ENCODE measurements around the gene KATNIP. TPM values are rescaled to one million over a fixed set of nuclear protein-coding genes. Genes with fewer than 3 reads are reported as not detected.

KATNIP gene
- total RNA-seq: 12.4 and 17.6 TPM in 2 replicates

- peak; percentile 100 for DNase-seq (ENCODE audit: low spot score)
- peaks cover 41% of the 10 kb centered on the region for H3K4me1 Mint-ChIP-seq (ENCODE audit: low read depth)
- intact Hi-C loops (cut with micrococcal nuclease): loop anchor here (2.0 kb wide), 1 partner anchor 29 kb away; no protein-coding TSS in a partner anchor
- H3K27ac Mint-ChIP-seq: peak within 1 kb of the TSS; percentile 90
- peak within 1 kb of the TSS; percentile 99 for H3K4me3 Mint-ChIP-seq
- peaks cover 15% of the 10 kb centered on the region for H3K36me3 Mint-ChIP-seq (ENCODE audit: low read depth)
- H3K27me3 Mint-ChIP-seq (ENCODE audit: insufficient read depth): no peaks in the 10 kb centered on the region
- no peaks in the 10 kb centered on the region for H3K9me3 Mint-ChIP-seq
These were observed at the start of gene KATNIP, which contains the start of gene GTF3C1 for GRCh38 chr16:27549746-27550581. Gene KATNIP (plus strand): TSS chr16:27550144. CDS start chr16:27550171, 27 bp downstream. Gene GTF3C1 (minus strand): TSS chr16:27549913. CDS start chr16:27549890, 23 bp downstream.

GRCh38 chr16:27500801-27501200, 49.1 kb upstream of the KATNIP start:
- Mint-ChIP-seq H3K4me1 (ENCODE audit: low read depth) (no peaks in the 10 kb centered on the region), H3K27me3 (ENCODE audit: insufficient read depth) (no peaks in the 10 kb centered on the region), H3K27ac (no peak overlapping the region), H3K36me3 (ENCODE audit: low read depth) (peaks cover 44% of the 10 kb centered on the region), H3K9me3 (no peaks in the 10 kb centered on the region), H3K4me3 (no peak overlapping the region)
- no peak for DNase-seq (ENCODE audit: low spot score)
- intact Hi-C loops (cut with micrococcal nuclease): no loop called here

DNA sequence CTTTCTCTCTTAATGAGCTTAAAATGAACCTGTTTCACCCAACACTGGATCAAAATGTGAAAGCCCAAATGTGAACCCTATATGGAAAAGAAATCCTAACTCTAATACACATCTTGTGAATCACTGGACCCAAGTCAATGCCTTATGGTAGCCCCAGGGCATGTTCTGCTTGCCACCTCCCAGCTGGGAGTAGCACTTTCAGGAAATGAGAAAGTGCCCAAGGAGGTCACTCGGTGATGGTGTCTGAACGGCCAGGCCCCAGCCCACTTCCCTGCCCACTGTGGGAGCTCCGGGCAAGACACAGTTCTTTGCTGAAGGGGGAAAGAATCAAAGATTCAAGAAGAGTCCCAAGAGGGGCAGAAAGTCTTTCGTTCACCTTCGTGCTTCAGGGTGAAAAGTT, 46.3 kb upstream of the KATNIP start:
- peaks cover 42% of the 10 kb centered on the region for H3K36me3 Mint-ChIP-seq (ENCODE audit: low read depth)
- H3K4me3 Mint-ChIP-seq: no peak overlapping the region
- H3K27ac Mint-ChIP-seq: no peak overlapping the region
- no peak for DNase-seq (ENCODE audit: low spot score)
- intact Hi-C loops (cut with micrococcal nuclease): no loop called here
- no peaks in the 10 kb centered on the region for H3K27me3 Mint-ChIP-seq (ENCODE audit: insufficient read depth)
- H3K9me3 Mint-ChIP-seq: no peaks in the 10 kb centered on the region
- H3K4me1 Mint-ChIP-seq (ENCODE audit: low read depth): no peaks in the 10 kb centered on the region

GRCh38 chr16:27505297-27506236, 44.4 kb upstream of the KATNIP start:
- intact Hi-C loops (cut with micrococcal nuclease): no loop called here
- H3K4me1 Mint-ChIP-seq (ENCODE audit: low read depth): no peaks in the 10 kb centered on the region
- H3K27me3 Mint-ChIP-seq (ENCODE audit: insufficient read depth): no peaks in the 10 kb centered on the region
- H3K27ac Mint-ChIP-seq: no peak overlapping the region
- H3K9me3 Mint-ChIP-seq: no peaks in the 10 kb centered on the region
- no peak overlapping the region for H3K4me3 Mint-ChIP-seq
- DNase-seq (ENCODE audit: low spot score): no peak
- H3K36me3 Mint-ChIP-seq (ENCODE audit: low read depth): peaks cover 37% of the 10 kb centered on the region

DNA sequence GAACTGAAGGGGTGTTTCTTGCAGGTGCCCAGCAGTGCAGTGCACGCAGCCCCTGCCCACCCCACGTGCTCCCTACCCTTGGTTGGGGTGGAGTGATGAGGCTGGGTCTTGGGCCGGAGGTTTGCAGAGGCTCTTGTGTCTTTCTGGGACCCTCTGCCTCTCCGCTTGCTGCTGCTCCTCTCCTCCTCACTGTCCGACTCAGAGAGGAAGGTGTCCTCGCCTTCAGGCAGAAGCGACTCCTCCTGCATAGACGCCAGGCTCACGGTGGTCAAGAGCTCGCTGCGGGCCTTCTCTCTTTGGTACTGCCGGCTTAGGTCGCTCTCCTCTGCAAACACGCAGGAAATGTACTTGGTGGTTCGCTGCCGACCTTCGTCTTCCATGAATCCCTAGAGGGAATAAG, 43.2 kb upstream of the KATNIP start:
- no peaks in the 10 kb centered on the region for H3K4me1 Mint-ChIP-seq (ENCODE audit: low read depth)
- no peaks in the 10 kb centered on the region for H3K27me3 Mint-ChIP-seq (ENCODE audit: insufficient read depth)
- H3K9me3 Mint-ChIP-seq: no peaks in the 10 kb centered on the region
- H3K4me3 Mint-ChIP-seq: no peak overlapping the region
- intact Hi-C loops (cut with micrococcal nuclease): no loop called here
- no peak for DNase-seq (ENCODE audit: low spot score)
- H3K36me3 Mint-ChIP-seq (ENCODE audit: low read depth): peaks cover 38% of the 10 kb centered on the region
- H3K27ac Mint-ChIP-seq: no peak overlapping the region

GRCh38 chr16:27508476-27508875, 41.5 kb upstream of the KATNIP start:
- Mint-ChIP-seq H3K4me1 (ENCODE audit: low read depth) (no peaks in the 10 kb centered on the region), H3K9me3 (no peaks in the 10 kb centered on the region), H3K27me3 (ENCODE audit: insufficient read depth) (no peaks in the 10 kb centered on the region), H3K27ac (no peak overlapping the region), H3K4me3 (no peak overlapping the region), H3K36me3 (ENCODE audit: low read depth) (peaks cover 36% of the 10 kb centered on the region)
- intact Hi-C loops (cut with micrococcal nuclease): no loop called here
- no peak for DNase-seq (ENCODE audit: low spot score)

DNA sequence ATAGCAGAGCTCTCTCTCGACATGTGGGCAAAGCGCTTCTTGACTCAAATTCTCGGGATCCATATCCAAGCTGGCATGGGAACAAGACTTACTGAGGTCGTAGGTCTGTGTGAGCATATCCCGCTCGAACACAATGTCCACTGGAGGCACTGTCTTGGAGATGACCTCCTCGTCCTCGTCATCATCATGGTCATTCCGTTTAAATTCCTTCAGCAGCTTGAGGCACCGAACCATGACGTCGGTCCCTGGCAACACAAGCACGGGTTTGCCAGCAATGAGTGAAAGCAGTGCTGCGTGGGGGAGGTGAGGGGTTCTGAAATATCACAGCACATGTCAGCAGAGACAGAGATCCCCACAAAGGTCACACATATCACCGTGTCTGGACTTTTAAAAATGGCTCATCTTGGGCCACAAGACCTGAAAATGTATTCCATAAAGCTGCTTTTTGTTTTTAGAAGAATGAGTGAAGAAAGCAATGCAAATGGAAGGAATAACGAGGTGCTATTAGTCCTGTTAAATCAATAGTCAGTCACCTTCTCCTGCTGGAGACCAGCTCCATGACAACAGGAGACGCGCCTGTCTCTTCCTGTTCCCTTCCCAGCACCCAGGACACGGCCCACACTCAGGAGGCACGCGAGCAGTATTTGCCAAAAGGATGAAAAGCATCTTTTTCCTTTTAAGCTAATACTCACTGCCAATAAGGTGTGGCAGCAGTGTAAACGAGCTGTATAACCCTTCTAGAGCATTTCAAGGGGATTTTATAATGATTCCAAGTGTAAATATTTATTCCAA, 38.1 kb upstream of the KATNIP start:
- H3K36me3 Mint-ChIP-seq (ENCODE audit: low read depth): peaks cover 31% of the 10 kb centered on the region
- H3K27ac Mint-ChIP-seq: no peak overlapping the region
- H3K9me3 Mint-ChIP-seq: no peaks in the 10 kb centered on the region
- intact Hi-C loops (cut with micrococcal nuclease): no loop called here
- H3K27me3 Mint-ChIP-seq (ENCODE audit: insufficient read depth): no peaks in the 10 kb centered on the region
- H3K4me1 Mint-ChIP-seq (ENCODE audit: low read depth): no peaks in the 10 kb centered on the region
- no peak overlapping the region for H3K4me3 Mint-ChIP-seq
- no peak for DNase-seq (ENCODE audit: low spot score)

GRCh38 chr16:27514806-27515205, 35.1 kb upstream of the KATNIP start:
- H3K27ac Mint-ChIP-seq: peak overlapping the region; percentile 43
- intact Hi-C loops (cut with micrococcal nuclease): no loop called here
- no peaks in the 10 kb centered on the region for H3K9me3 Mint-ChIP-seq
- no peak for DNase-seq (ENCODE audit: low spot score)
- H3K36me3 Mint-ChIP-seq (ENCODE audit: low read depth): peaks cover 27% of the 10 kb centered on the region
- H3K4me1 Mint-ChIP-seq (ENCODE audit: low read depth): no peaks in the 10 kb centered on the region
- H3K4me3 Mint-ChIP-seq: no peak overlapping the region
- H3K27me3 Mint-ChIP-seq (ENCODE audit: insufficient read depth): no peaks in the 10 kb centered on the region

- Mint-ChIP-seq H3K27ac (no peak overlapping the region), H3K4me3 (no peak overlapping the region), H3K4me1 (ENCODE audit: low read depth) (no peaks in the 10 kb centered on the region), H3K36me3 (ENCODE audit: low read depth) (peaks cover 25% of the 10 kb centered on the region), H3K27me3 (ENCODE audit: insufficient read depth) (no peaks in the 10 kb centered on the region), H3K9me3 (no peaks in the 10 kb centered on the region)
- DNase-seq (ENCODE audit: low spot score): no peak
- intact Hi-C loops (cut with micrococcal nuclease): no loop called here
These were observed 34.0 kb upstream of the KATNIP start for GRCh38 chr16:27515874-27516353.

GRCh38 chr16:27516365-27516764, 33.6 kb upstream of the KATNIP start:
- intact Hi-C loops (cut with micrococcal nuclease): no loop called here
- Mint-ChIP-seq H3K27ac (no peak overlapping the region), H3K4me1 (ENCODE audit: low read depth) (no peaks in the 10 kb centered on the region), H3K36me3 (ENCODE audit: low read depth) (peaks cover 24% of the 10 kb centered on the region), H3K9me3 (no peaks in the 10 kb centered on the region), H3K4me3 (no peak overlapping the region), H3K27me3 (ENCODE audit: insufficient read depth) (no peaks in the 10 kb centered on the region)
- no peak for DNase-seq (ENCODE audit: low spot score)

GRCh38 chr16:27517664-27518063, 32.3 kb upstream of the KATNIP start:
- H3K36me3 Mint-ChIP-seq (ENCODE audit: low read depth): peaks cover 14% of the 10 kb centered on the region
- H3K4me3 Mint-ChIP-seq: no peak overlapping the region
- no peak for DNase-seq (ENCODE audit: low spot score)
- H3K27ac Mint-ChIP-seq: no peak overlapping the region
- H3K4me1 Mint-ChIP-seq (ENCODE audit: low read depth): no peaks in the 10 kb centered on the region
- intact Hi-C loops (cut with micrococcal nuclease): no loop called here
- no peaks in the 10 kb centered on the region for H3K9me3 Mint-ChIP-seq
- no peaks in the 10 kb centered on the region for H3K27me3 Mint-ChIP-seq (ENCODE audit: insufficient read depth)

DNA sequence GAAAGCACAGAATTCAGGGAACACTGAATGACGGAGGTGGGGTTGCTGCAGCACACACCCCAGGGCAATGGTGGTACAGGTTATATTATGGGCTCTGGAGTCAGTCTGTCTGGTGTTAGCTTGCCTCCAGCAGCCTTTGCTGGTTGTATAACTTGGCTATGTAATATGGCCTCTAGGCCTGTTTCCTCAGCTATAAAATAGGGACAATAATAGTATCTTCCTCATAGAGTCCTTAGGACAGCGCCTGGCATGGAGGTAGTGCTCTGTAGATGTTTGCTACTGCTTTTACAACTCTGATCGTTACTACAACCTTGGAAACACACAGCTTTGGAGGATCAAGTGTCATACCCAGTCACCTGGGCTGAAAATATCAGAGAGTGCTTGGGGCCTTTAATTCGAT, 31.7 kb upstream of the KATNIP start:
- intact Hi-C loops (cut with micrococcal nuclease): no loop called here
- Mint-ChIP-seq H3K36me3 (ENCODE audit: low read depth) (peaks cover 18% of the 10 kb centered on the region), H3K27ac (no peak overlapping the region), H3K4me1 (ENCODE audit: low read depth) (no peaks in the 10 kb centered on the region), H3K27me3 (ENCODE audit: insufficient read depth) (no peaks in the 10 kb centered on the region), H3K4me3 (no peak overlapping the region), H3K9me3 (no peaks in the 10 kb centered on the region)
- no peak for DNase-seq (ENCODE audit: low spot score)
